ENCODE results near the gene RAPGEF1.

DNA sequence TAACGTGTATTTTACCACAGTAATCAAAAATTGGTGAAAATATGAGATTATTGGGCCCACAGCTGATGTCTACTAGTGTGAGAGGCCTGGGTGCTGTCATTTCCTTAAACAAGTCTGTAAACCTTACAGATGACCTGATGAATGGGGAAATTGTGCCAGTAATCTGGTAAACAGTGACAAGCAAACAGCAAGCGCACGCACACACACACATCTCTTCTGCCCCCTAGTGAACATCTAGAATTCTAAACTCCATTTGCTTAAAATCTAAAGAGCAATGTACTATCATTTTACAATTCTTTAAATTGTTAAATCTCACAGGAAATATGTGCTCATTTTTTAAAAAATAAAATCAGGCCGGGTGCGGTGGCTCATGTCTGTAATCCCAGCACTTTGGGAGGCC lies 7.5 kb upstream of the RAPGEF1 start:
- TF ChIP-seq REST (IDR thresholded peaks at IDR 0.05; ENCODE audit: insufficient read depth in 1 of 2, low read depth in 2 of 2, low read length in 2 of 2) (no peak), TAF1 (IDR thresholded peaks at IDR 0.05; ENCODE audit: borderline replicate concordance, insufficient read depth, low read length) (no peak), POLR2AphosphoS5 (IDR thresholded peaks at IDR 0.05; ENCODE audit: low read depth, low read length) (no peak), SIN3A (IDR thresholded peaks at IDR 0.05; ENCODE audit: borderline replicate concordance, insufficient read depth, low read length) (no peak), FOXP2 (optimal IDR thresholded peaks at IDR 0.05; ENCODE audit: borderline replicate concordance, extremely low read depth, extremely low read length, insufficient read depth) (no peak)
